T-helper 1 cell treated with Interleukin-12 subunit alpha and Interleukin-12 subunit beta and Interleukin-4 antibody, amounts not matched to agents 30 μg/mL and 1 μg/mL, for 36 hours (primary cell): ENCODE results near the gene DLEC1.

Experiments used
- H3K27ac Mint-ChIP-seq: one replicate; pipeline ENCODE4 v1.8.0; 2021; ENCODE audit warnings: mild to moderate bottlenecking, mixed read lengths
- H3K27me3 Mint-ChIP-seq: one replicate; pipeline ENCODE4 v1.8.0; 2021; ENCODE audit warnings: low read depth, mixed read lengths
- H3K36me3 Mint-ChIP-seq: one replicate; pipeline ENCODE4 v1.8.0; 2021; ENCODE audit warnings: low read depth, mixed read lengths
- H3K4me1 Mint-ChIP-seq: one replicate; pipeline ENCODE4 v1.8.0; 2021; ENCODE audit warnings: low read depth, mixed read lengths
- H3K4me3 Mint-ChIP-seq: one replicate; pipeline ENCODE4 v1.8.0; 2021; ENCODE audit warnings: mild to moderate bottlenecking, moderate library complexity, mixed read lengths
- H3K9me3 Mint-ChIP-seq: one replicate; pipeline ENCODE4 v1.8.0; 2021; ENCODE audit warnings: mixed read lengths

DLEC1 gene

GRCh38 chr3:38105525-38105924 lies 66.5 kb downstream of the DLEC1 start:
- Mint-ChIP-seq H3K4me1 (no peaks in the 10 kb centered on the region), H3K9me3 (peaks cover 13% of the 10 kb centered on the region), H3K4me3 (no peak overlapping the region), H3K36me3 (no peaks in the 10 kb centered on the region), H3K27ac (no peak overlapping the region), H3K27me3 (peaks cover 31% of the 10 kb centered on the region)

GRCh38 chr3:38107911-38108648 lies 69.1 kb downstream of the DLEC1 start:
- H3K9me3 Mint-ChIP-seq: peaks cover 13% of the 10 kb centered on the region
- H3K4me1 Mint-ChIP-seq: no peaks in the 10 kb centered on the region
- no peak overlapping the region for H3K4me3 Mint-ChIP-seq
- H3K36me3 Mint-ChIP-seq: no peaks in the 10 kb centered on the region
- H3K27me3 Mint-ChIP-seq: peaks cover 23% of the 10 kb centered on the region
- no peak overlapping the region for H3K27ac Mint-ChIP-seq

- Mint-ChIP-seq H3K9me3 (peaks cover 13% of the 10 kb centered on the region), H3K4me3 (no peak overlapping the region), H3K27me3 (peaks cover 17% of the 10 kb centered on the region), H3K4me1 (no peaks in the 10 kb centered on the region), H3K36me3 (no peaks in the 10 kb centered on the region), H3K27ac (no peak overlapping the region)
Observed at GRCh38 chr3:38108649-38109579, 69.9 kb downstream of the DLEC1 start.

GRCh38 chr3:38109580-38110313 lies 70.7 kb downstream of the DLEC1 start:
- Mint-ChIP-seq H3K27ac (no peak overlapping the region), H3K27me3 (peaks cover 15% of the 10 kb centered on the region), H3K9me3 (peaks cover 12% of the 10 kb centered on the region), H3K4me3 (no peak overlapping the region), H3K4me1 (no peaks in the 10 kb centered on the region), H3K36me3 (no peaks in the 10 kb centered on the region)

GRCh38 chr3:38110314-38111050 lies 71.5 kb downstream of the DLEC1 start:
- Mint-ChIP-seq H3K36me3 (no peaks in the 10 kb centered on the region), H3K27ac (no peak overlapping the region)

GRCh38 chr3:38111201-38111600 lies 72.2 kb downstream of the DLEC1 start:
- no peak overlapping the region for H3K27ac Mint-ChIP-seq
- peaks cover under 1% of the 10 kb centered on the region for H3K27me3 Mint-ChIP-seq
- no peaks in the 10 kb centered on the region for H3K36me3 Mint-ChIP-seq
- no peaks in the 10 kb centered on the region for H3K9me3 Mint-ChIP-seq
- H3K4me1 Mint-ChIP-seq: peaks cover 4% of the 10 kb centered on the region
- no peak overlapping the region for H3K4me3 Mint-ChIP-seq

More at GRCh38 chr3:38110314-38111050, 71.5 kb downstream of the DLEC1 start:
- Mint-ChIP-seq H3K27me3 (peaks cover 8% of the 10 kb centered on the region), H3K9me3 (peaks cover 4% of the 10 kb centered on the region), H3K4me3 (no peak overlapping the region), H3K4me1 (no peaks in the 10 kb centered on the region)

- H3K9me3 Mint-ChIP-seq: no peaks in the 10 kb centered on the region
- peaks cover 4% of the 10 kb centered on the region for H3K4me1 Mint-ChIP-seq
- H3K27me3 Mint-ChIP-seq: no peaks in the 10 kb centered on the region
Observed at GRCh38 chr3:38111696-38112377, 72.8 kb downstream of the DLEC1 start.

GRCh38 chr3:38112378-38112761 lies 73.4 kb downstream of the DLEC1 start:
- Mint-ChIP-seq H3K4me3 (no peak overlapping the region), H3K4me1 (peaks cover 4% of the 10 kb centered on the region), H3K36me3 (no peaks in the 10 kb centered on the region), H3K27ac (no peak overlapping the region), H3K9me3 (no peaks in the 10 kb centered on the region), H3K27me3 (no peaks in the 10 kb centered on the region)

More at GRCh38 chr3:38111696-38112377, 72.8 kb downstream of the DLEC1 start:
- no peak overlapping the region for H3K4me3 Mint-ChIP-seq
- no peak overlapping the region for H3K27ac Mint-ChIP-seq
- no peaks in the 10 kb centered on the region for H3K36me3 Mint-ChIP-seq

- H3K9me3 Mint-ChIP-seq: no peaks in the 10 kb centered on the region
- no peak overlapping the region for H3K4me3 Mint-ChIP-seq
- no peak overlapping the region for H3K27ac Mint-ChIP-seq
- peaks cover 3% of the 10 kb centered on the region for H3K36me3 Mint-ChIP-seq
- no peaks in the 10 kb centered on the region for H3K27me3 Mint-ChIP-seq
- peaks cover 5% of the 10 kb centered on the region for H3K4me1 Mint-ChIP-seq
Observed at GRCh38 chr3:38114052-38114874, 75.3 kb downstream of the DLEC1 start.

GRCh38 chr3:38114875-38115644 lies 76.1 kb downstream of the DLEC1 start:
- Mint-ChIP-seq H3K4me1 (peaks cover 6% of the 10 kb centered on the region), H3K36me3 (peaks cover 3% of the 10 kb centered on the region), H3K27me3 (no peaks in the 10 kb centered on the region), H3K9me3 (no peaks in the 10 kb centered on the region), H3K27ac (no peak overlapping the region), H3K4me3 (no peak overlapping the region)

- H3K27ac Mint-ChIP-seq: no peak overlapping the region
- no peaks in the 10 kb centered on the region for H3K9me3 Mint-ChIP-seq
- peaks cover 6% of the 10 kb centered on the region for H3K4me1 Mint-ChIP-seq
- no peaks in the 10 kb centered on the region for H3K27me3 Mint-ChIP-seq
- H3K36me3 Mint-ChIP-seq: peaks cover 5% of the 10 kb centered on the region
- no peak overlapping the region for H3K4me3 Mint-ChIP-seq
Observed at GRCh38 chr3:38115645-38116427, 76.8 kb downstream of the DLEC1 start.
